Measurements from ENCODE around the gene CCNB3. TPM values are rescaled to one million over a fixed set of nuclear protein-coding genes. Genes with fewer than 3 reads are reported as not detected.
"Not testable (repeated sequence)": the region's sequence is repeated elsewhere in the genome, so short reads cannot be mapped to it uniquely, and the experiment has no call there.

CCNB3 gene, protein sequence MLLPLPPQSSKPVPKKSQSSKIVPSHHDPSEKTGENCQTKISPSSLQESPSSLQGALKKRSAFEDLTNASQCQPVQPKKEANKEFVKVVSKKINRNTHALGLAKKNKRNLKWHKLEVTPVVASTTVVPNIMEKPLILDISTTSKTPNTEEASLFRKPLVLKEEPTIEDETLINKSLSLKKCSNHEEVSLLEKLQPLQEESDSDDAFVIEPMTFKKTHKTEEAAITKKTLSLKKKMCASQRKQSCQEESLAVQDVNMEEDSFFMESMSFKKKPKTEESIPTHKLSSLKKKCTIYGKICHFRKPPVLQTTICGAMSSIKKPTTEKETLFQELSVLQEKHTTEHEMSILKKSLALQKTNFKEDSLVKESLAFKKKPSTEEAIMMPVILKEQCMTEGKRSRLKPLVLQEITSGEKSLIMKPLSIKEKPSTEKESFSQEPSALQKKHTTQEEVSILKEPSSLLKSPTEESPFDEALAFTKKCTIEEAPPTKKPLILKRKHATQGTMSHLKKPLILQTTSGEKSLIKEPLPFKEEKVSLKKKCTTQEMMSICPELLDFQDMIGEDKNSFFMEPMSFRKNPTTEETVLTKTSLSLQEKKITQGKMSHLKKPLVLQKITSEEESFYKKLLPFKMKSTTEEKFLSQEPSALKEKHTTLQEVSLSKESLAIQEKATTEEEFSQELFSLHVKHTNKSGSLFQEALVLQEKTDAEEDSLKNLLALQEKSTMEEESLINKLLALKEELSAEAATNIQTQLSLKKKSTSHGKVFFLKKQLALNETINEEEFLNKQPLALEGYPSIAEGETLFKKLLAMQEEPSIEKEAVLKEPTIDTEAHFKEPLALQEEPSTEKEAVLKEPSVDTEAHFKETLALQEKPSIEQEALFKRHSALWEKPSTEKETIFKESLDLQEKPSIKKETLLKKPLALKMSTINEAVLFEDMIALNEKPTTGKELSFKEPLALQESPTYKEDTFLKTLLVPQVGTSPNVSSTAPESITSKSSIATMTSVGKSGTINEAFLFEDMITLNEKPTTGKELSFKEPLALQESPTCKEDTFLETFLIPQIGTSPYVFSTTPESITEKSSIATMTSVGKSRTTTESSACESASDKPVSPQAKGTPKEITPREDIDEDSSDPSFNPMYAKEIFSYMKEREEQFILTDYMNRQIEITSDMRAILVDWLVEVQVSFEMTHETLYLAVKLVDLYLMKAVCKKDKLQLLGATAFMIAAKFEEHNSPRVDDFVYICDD (N-terminal part only)
- 0.48 TPM for total RNA-seq
- long read RNA-seq = 0 reads

DNA sequence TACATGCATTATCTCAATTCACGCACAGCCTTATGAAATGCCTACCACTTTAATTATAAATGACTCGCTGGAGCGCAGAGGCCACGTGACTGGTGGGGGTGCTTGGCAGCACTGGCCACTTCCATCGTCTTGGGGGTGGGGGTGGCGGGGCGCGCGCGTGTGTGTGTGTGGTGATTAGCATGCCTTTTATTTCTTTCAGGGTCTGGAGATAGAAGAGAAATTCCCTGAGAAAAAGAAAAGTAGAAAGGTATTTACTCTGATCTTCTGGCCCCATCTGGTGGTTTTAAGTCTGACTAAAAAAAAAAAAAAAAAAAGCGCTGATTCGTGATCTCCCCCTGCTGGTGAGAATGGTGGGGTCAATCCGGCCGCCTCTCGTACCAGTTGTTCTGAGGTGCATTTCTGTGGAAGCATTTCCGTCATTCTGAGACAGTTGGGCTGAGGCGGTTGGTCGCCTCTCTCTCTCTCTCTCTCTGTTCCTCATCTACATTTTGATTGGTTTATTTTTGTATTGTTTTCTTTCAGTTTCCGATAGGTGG, at the start of gene CCNB3:
Gene CCNB3, plus strand, starts transcription at position 402 of the 536 bp plus-strand sequence. CDS start 80,399 bp downstream, outside the sequence.
- no peak for DNase-seq (ENCODE audit: low spot score)

DNA sequence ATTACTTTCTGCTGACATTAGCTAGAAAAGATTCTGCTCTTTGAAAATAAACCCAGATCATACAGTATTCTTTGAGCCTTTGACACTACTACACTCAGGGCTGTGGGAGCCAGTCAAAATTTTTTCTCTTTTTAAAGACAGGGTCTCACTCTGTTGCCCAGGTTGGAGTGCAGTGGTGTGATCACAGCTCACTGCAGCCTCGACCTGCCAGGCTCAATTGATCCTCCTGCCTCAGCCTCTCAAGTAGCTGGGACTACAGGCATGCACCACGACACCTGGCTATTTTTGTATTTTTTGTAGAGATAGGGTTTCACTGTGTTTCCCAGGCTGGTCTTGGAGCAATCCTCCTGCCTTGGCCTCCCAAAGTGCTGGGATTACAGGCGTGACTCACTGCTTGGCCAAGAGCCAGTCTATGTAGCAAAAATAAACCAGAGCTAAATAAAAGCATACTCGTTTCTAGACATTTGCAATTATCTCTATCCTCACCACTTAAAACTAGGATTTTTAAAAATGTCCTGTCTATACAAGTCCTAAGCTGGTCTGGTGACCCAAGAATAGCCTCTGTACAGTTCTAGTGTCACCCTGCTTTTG, 46.9 kb upstream of the CCNB3 start:
- DNase-seq (ENCODE audit: low spot score) = no peak

DNA sequence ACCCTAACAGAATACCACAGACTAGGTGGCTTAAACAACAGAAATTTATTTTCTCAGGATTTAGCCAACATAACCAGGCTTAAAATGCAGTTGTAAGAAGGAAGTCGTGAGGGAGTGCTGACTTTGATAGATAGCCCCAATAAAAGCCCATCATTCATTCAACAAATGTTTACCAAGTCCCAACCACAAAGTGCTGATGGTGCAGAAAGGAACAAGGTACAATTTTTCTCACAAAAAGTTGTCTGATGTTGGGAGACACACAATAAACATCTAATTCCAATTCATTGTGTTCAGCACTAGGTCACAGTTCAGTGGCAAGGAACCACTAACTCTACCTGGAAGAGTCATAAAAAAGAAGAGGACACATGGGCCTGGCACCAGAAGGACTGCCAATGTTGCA, 46.0 kb upstream of the CCNB3 start:
- DNase-seq (ENCODE audit: low spot score) = no peak

DNA sequence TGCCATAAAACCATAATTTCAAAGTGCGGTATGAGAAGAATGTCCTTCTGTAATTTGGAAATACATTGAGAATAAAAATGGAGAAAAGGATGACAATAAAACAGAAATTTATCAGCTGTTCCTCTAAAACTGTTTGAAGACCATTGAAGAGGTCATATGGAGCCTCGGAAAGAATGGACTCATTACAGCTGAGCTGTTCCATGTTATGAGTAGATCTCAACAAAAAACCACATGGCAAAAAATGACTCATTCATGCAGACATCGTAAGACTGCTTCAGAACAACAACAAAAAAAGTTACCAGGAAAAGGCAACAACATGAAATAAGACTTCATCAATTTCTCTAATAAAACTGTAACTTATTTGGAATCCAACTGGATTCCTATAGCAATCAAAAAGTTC, 43.4 kb upstream of the CCNB3 start:
- no peak for DNase-seq (ENCODE audit: low spot score)

DNA sequence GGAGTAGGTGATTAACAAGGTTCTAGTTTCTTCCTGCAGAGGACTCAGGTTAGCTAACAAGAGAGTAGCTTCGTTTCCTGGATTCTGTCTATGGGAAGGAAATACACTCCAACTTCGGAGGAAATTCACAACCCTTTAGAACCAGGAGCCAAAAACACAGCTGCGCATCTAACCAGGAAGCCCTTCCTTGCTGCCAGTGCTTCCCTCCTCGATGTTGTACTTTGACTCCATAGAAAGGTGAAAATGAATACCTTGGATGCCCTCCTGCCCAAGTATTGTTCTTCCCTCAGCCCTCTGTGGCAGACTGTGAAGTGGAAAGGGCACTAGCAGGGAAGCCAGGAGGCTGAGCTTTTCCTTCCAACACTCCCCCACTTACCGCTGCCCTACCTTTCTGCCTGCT, 38.8 kb upstream of the CCNB3 start:
- DNase-seq (ENCODE audit: low spot score) = no peak

DNA sequence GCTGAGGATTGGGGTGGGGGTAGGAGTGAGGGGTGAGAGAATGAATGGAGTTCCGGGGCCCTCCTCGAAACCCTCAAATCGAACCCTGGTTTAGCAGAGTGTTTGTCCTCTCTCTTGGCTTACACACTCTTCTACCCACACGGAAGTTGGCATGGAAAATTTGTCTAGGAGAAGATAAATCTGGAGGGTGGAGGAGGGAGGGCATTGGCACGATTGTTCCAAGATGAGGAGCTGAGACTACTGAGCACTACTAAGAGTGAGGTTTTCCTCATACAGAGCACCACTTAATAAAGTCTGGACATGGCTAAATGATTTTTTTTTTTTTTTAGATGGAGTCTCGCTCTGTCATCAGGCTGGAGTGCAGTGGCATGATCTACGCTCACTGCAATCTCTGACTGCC, 37.2 kb upstream of the CCNB3 start:
- DNase-seq (ENCODE audit: low spot score) = no peak

DNA sequence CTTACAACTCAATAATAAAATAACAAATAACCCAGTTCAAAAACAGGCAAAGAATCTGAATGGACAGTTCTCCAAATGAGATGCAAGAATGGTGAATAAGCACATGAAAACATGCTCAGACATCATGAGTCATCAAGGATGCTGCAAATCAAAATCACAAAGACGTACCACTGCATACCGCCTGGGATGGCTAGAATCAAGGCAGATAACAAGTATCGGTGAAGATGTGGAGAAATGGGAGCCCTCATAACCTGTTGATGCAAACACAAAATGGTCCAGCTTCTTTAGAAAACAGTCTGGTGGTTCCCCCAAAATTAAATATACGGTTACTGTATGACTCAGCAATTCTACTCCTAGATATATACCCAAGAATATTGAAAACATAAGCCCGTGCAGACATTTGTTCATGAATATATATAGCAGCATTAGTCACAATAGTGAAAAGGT, 36.3 kb upstream of the CCNB3 start:
- no peak for DNase-seq (ENCODE audit: low spot score)

DNA sequence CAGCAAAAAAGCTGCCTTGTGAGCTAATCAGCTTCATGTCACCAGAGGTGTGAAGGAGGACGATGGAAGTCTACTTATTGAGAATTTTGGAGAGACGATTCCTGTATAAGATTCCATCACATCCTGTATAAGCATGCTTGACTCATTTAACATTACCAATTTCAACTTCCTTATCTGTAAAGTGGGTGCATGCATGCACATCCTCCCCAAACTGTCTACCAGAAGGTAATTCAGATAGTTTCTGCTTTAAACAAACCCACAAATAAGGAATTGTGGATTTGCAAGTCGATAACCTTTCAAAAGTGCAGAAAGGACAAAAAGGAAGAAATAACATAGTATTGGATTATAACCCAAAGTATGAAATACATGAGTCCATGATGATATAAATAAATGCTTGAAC, 34.8 kb upstream of the CCNB3 start:
- DNase-seq (ENCODE audit: low spot score) = no peak

DNA sequence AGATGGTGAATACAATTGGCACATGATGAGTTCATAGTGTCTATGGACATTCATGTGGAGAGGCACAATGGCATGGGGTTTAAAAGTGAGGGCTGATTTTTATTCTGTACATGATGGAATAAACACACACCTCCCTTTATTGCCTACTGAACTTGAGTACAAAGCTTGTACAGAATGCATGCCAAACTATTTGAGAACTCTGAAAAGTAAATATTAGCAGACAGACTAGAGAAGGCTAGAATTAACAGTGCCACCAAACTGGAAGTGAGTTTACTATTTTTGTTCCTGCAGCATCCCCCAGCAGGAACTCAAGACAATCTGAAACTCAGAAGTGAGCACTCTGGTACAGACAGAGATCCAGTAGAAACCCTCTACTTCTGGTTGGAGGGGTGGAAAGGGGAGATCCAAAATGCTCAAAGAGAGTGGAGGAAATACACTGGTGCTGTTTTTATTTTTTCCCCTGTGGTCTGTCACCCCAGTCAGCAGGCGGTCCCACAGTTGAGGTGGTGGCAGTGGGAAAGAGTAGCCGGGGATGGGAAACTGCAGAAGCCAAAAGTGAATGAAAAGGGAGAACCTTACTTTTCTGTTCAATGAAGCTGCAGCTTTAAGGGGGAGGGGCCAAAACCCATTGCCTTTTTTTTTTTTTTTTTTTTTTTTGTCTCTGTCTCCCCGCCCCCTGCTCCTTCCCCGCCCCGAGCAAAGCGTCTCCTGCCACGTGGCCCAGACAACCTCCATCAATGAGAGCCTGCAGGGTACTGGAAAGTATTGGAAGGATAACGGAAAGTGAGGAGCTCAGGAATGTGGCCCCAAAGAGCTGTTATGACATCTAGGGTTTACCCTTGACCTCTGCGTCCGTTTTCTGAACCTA, 24.3 kb upstream of the CCNB3 start:
- no peak for DNase-seq (ENCODE audit: low spot score)

DNA sequence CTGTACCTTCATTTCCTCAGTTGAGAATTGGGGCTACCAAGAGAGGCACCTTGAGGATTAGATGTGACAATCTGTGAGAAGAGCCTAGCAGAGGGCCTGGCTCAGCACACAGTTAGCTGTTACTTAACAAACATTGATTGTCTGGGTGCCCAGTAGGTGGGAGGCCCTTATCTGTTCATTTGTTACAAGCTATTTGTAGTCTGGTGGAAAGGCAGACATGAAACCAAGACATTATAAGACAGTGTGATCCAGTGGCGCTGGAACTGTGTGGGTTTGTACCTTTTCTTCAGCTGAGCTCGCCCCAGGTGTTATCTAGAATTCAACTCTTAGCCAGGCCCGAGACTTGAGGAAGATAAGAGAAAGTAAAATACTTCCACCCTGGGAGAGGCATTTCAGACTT, 20.7 kb upstream of the CCNB3 start:
- no peak for DNase-seq (ENCODE audit: low spot score)

DNA sequence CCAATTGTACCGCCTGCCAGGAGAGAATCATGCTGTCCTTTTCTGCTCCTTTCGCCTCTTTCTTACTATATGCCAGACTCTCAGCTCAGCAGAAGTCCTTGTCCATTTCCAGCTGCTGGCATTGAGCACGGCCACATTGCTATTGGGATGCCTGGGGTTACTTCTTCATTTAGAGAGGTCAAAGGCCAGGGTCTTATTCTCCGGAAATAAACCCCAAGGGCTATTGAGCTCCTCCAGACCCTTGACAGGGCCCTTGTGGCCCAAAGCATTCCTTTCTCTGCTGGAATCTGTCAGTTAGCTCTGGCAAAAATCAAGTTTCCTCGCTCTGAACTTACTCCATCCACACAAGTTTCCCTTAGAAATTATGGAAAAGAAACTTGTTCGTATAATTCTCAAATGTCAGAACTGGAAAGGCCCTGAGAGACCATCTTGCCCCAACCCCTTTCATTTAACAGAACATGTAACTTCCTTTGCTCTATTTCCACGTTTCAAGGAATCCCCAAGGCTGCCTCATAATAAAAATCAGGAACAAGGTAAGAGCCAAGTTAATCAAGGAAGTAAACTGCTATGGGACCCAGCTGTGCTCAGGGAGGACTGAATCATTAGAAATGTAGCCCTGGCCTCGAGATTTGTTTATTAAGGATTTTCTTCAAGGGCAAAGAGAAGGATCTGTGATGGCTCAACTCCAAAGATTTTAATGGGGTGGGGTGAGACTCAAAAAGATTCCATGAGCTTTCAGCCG, 15.5 kb upstream of the CCNB3 start:
- no peak for DNase-seq (ENCODE audit: low spot score)

DNA sequence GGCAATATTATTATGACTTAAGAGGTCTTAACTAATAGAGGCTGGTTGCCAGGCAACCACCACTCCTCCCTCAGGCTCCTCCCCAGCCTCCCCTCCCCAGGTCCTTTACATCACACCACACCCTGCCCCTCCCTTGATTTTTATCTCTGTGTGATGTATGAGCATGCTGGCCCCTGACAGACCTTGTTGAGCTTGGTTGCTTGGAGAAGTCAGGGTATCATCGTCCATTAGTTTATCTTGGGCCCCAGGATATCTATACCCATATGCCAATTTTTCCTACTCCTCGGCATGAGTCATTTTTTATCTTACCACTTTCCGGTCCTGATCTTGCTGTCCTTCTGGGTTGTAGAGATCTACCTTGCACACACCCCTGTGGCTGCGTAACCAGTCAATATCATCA, 6.2 kb upstream of the CCNB3 start:
- DNase-seq (ENCODE audit: low spot score) = no peak

DNA sequence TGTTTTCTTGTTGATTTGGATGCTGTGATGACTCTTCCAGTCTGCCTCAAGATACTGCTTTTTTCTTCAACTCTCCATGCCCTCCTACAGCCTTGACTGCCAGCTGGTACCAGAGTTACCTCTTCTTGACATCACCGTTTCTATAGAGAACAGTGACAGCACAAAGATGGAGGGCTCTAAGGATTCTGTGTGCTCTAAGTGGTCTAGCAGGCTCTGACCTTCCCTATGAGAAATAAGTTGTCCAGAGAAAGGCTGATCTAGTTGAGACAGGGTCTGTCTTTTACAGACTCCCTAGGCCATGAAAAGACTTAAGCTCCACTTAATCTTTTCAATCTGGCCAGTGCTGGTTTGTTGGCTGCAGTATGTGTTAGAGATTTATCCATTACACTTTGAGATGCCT, 3.7 kb upstream of the CCNB3 start, which contains the start of gene AKAP4:
Gene AKAP4, minus strand, starts transcription at position 101 of the 400 bp plus-strand sequence. CDS start 118 bp downstream, outside the sequence.
- DNase-seq (ENCODE audit: low spot score) = no peak

DNA sequence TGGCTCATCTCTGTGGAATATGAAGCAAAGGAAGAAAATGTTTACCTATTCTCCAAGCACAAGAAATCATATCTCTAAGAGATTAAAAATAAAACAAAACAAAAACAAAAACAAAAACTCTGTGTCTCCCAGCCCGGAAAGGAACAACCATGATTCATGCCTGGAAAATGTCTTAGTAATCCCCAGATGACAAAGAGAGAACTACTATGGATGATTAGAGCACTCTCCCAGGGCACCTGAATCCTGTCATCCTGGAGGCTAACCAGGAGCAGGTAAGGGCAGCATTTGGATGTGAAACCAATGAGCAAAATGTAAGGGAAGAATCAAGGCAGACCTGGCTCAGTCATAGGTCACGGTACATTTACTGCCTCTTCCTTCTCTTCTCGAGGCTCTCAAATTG, 2.0 kb upstream of the CCNB3 start:
- DNase-seq (ENCODE audit: low spot score) = no peak

DNA sequence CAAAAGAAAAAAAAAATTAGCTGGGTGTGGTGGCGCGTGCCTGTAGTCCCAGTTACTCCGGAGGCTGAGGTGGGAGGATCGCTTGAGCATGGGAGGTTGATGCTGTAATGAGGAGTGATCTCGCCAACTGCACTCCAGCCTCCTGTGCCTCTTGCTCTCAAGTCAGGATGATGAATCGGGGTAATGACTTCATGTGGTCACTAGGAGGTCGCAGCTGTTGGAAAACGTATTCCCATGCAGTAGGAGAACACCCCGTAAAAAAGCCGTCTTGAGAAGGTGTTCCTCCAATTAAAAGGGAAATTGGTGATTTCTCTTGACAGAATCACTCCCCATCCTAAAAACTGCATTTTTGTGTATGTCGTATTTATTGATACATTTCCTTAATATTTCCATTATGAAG, 2.2 kb downstream of the CCNB3 start:
- DNase-seq (ENCODE audit: low spot score) = no peak

DNA sequence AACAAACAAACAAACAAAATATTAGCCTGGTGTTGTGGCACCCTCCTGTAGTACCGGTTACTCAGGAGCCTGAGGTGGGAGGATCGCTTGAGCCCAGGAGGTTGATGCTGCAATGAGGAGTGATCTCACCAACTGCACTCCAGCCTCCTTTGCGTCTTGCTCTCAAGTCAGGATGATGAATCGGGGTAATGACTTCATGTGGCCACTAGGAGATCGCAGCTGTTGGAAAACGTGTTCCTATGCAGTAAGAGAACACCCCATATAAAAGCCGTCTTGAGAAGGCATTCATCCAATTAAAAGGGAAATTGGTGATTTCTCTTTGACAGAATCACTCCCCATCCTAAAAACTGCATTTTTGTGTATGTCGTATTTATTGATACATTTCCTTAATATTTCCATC, 6.9 kb downstream of the CCNB3 start:
- no peak for DNase-seq (ENCODE audit: low spot score)

DNA sequence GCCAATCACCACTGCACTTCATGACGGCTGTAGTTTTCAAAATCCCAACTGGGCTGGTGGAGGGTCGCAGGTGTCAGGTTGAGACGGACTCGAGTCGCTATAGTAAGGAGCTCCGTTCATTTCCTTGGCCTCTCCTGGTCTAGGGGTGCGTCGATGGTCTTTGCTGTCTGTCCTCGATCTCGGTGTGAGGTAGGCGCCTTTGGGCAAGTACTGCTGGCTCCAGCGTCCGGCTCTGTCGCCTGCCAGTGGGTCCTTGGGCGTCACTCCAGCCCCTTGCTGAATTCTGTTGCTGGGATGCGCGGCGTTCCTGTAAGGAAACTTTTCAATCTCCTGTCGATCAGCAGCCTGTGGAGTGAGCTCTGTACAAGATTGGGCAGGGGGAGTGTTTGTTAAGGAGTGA, 76.7 kb downstream of the CCNB3 start:
- no peak for DNase-seq (ENCODE audit: low spot score)

DNA sequence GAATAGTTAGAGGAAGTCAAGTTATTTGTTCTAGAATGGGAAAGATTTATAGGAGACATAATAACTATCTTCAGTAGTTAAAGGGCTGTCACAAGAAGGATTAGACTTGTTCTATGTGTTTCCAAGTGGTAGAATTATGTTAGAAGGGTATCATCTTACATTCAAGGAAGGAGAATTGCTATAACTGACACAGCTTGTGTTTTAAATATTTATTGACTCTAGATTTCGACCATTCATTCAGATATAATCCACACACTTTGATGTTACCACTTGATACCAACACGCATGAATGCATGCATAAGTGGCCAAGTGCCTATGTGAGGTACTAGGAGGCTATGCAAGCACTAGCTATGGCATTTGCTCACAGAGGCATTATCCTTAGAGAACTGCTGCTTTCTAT, 122.7 kb downstream of the CCNB3 start:
- DNase-seq (ENCODE audit: low spot score) = no peak

DNA sequence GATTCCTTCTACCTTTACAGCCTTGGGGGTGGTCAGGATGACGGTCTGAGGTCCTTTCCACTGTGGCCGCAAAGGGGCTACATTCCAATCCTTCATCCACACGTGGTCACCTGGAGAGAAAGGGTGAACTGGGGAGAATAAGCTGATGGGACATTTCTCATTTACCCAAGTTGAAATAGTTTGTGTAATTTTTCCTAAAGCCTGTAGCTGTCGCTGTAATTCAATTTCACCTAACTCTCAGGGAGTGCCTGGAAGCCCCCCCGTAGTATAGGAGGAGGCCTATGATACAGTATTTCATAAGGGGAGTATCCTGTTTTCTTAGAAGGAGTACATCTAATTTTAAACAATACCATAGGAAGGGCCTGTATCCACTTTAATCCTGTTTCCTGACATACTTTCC, 128.1 kb downstream of the CCNB3 start:
- DNase-seq (ENCODE audit: low spot score) = not testable (repeated sequence)

Measured in mesenteric fat pad (tissue), 1 donor.